Skin epidermis (tissue), 12 donors: Measurements from ENCODE around the gene SRA1.
"Not testable (repeated sequence)": the region's sequence is repeated elsewhere in the genome, so short reads cannot be mapped to it uniquely, and the experiment has no call there.

Source experiments
- H3K27ac ChIP-seq, 21 experiments: fragments of 200-600 bp; sonication (generic) in 11 of 21; one replicate each; pipeline ENCODE4 v1.5.0; 2020; ENCODE audit warnings: mild to moderate bottlenecking in 3 of 21, inconsistent platforms in 2 of 21, moderate library complexity in 2 of 21
- H3K4me3 ChIP-seq, 7 experiments: fragments of 200-600 bp; sonication (generic) in 2 of 7; one replicate each; pipeline ENCODE4 v1.5.0; 2020; ENCODE audit warnings: inconsistent platforms in 2 of 7, mild to moderate bottlenecking in 2 of 7, moderate library complexity in 1 of 7

The SRA1 gene

DNA sequence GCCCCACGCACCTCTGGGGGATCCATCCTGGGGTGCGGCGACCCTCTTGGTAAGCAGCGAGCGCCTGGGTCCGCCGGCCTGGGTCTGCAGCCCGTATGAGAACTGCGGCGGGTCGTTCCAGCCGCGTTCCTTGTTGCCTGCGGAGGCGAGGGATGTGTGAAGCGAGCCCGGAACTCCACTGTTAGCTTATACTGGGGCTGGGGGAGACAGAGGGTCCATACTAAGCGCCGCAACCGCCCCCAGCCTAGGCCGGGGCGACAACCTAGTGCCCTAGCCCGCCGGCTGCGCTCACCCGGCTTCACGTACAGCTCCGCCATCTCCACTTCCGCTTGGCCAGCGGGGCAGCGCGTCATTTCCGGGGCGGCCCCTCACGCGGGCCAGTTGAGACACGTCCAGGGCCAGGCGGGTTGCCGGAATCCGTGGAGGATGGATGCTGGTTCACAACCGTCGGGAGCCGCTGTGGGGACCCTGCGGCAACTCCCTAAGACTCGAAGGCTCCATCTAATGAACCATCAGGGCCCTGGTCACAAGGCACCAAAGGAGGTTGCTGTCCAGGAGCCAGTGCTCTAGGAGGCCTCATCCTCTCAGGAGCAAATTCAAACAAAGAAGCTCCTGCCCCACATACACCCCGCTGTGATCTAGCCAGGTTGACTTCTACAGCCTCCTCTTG, at the start of gene SRA1:
Gene SRA1 (minus strand): TSS at position 338 of the 670 bp plus-strand sequence. CDS start 21 bp downstream, at position 317.
- Histone ChIP-seq H3K4me3 (peak within 1 kb of the TSS; percentile 52 to 72 (median 69)), H3K27ac (peak within 1 kb of the TSS; percentile 67 to 97 (median 91))

- no peak overlapping the region for H3K27ac ChIP-seq
Observed at GRCh38 chr5:140607031-140607430, 49.8 kb upstream of the SRA1 start.

DNA sequence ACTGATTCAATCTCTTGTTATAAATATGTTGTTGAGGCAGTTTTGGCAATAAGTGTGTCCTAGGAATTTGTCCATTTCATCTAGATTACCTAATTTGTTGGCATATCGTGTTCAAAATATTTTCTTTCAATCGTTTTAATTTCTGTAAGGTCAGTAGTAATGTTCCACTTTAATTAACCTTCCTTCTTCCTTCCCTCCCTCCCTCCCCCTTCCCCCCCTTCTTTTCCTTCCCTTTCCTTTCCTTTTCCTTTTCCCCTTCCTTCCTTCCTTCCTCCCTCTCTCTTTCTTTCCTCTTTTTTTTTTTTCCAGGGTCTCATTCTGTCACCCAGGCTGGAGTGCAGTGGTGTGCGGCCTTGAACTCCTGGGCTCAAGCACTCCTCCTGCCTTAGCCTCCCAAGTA, 48.6 kb upstream of the SRA1 start:
- no peak overlapping the region for H3K4me3 ChIP-seq
- peak overlapping the region in 1 of 21 experiments; percentile 21 for H3K27ac ChIP-seq

More at GRCh38 chr5:140607031-140607430, 49.8 kb upstream of the SRA1 start:
- no peak overlapping the region for H3K4me3 ChIP-seq

GRCh38 chr5:140603734-140604133, 46.5 kb upstream of the SRA1 start:
- no peak overlapping the region for H3K4me3 ChIP-seq
- H3K27ac ChIP-seq = peak overlapping the region in 2 of 21 experiments; percentile 5 to 23

DNA sequence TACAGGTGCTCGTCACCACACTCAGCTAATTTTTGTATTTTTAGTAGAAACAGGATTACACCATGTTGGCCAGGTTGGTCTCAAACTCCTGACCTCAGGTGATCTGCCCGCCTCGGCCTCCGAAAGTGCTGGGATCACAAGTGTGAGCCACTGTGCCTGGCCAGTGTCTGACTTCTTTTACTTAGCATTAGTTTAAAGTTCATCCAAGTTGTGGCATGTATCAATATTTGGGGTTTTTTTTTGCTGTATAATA, 46.1 kb upstream of the SRA1 start:
- peak overlapping the region in 4 of 21 experiments; percentile 5 to 23 (median 14) for H3K27ac ChIP-seq
- H3K4me3 ChIP-seq = not testable (repeated sequence)

- H3K27ac ChIP-seq = peak overlapping the region in 5 of 21 experiments; percentile 31 to 71 (median 53)
Observed at GRCh38 chr5:140602147-140602546, 44.9 kb upstream of the SRA1 start.

DNA sequence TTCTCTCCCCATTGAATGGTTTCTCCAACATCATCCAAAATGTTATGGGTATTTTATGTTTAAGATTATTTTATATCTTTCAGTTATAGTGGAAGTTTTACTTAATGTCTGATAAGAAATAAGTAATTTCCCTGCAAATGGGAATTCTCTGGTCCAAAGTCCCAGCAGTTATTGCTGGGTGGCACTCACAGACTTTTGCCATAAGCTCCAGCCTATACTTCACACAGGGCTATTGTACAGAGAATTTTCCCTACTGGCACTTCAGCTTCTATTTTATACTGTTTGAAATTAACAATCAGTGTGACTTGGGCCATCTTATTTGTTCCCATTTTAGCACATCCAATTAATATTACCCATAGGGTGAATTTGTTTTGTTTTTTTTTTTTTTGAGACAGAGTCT, 42.8 kb upstream of the SRA1 start:
- no peak overlapping the region for H3K27ac ChIP-seq
- no peak overlapping the region for H3K4me3 ChIP-seq

More at GRCh38 chr5:140602147-140602546, 44.9 kb upstream of the SRA1 start:
- no peak overlapping the region for H3K4me3 ChIP-seq

DNA sequence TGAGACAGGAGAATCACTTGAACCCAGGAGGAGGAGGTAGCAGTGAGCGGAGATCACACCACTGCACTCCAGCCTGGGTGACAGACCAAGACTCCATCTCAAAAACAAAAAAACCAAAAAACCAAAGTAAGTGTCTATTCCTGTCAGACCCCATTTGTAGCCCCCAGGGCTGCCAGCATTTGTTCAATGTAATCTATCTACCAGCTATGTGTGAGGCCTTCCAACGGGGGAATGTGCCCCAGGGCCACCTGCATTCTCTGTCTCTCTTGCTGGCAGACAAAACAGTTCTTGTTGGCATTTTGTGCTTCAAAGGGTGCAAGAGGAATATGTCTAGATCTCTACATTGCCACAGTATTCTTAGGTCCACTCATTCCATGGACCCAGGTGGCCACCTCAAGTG, 41.6 kb upstream of the SRA1 start:
- Histone ChIP-seq H3K27ac (no peak overlapping the region), H3K4me3 (no peak overlapping the region)

DNA sequence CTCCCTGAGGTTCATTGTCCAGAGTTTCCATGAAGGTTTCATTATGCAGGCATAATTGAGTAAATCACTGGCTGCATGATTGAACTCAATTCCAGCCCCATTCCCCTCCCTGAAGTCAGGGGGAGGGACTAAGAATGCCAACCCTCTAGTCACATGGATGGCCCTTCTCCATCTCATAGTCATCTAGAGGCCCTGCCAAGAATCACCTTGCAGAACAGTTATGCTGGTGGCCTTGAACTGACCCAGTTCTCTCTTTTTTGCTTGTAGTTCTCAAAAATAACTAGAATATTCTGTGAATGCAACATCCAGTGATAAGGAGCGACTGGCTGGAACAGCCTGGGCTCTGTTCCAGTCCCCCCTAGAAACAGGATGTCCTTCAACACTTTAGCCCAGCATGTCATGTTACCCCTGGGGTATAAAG, 39.1 kb upstream of the SRA1 start:
- no peak overlapping the region for H3K4me3 ChIP-seq
- H3K27ac ChIP-seq = peak overlapping the region in 9 of 21 experiments; percentile 4 to 54 (median 25)

GRCh38 chr5:140595538-140596300, 38.4 kb upstream of the SRA1 start:
- no peak overlapping the region for H3K4me3 ChIP-seq
- peak overlapping the region in 13 of 21 experiments; percentile 4 to 65 (median 31) for H3K27ac ChIP-seq

- H3K4me3 ChIP-seq = no peak overlapping the region
- H3K27ac ChIP-seq = peak overlapping the region in 12 of 21 experiments; percentile 5 to 69 (median 48)
Observed at GRCh38 chr5:140594169-140594568, 36.9 kb upstream of the SRA1 start.

- peak overlapping the region in 3 of 7 experiments; percentile 13 to 21 (median 20) for H3K4me3 ChIP-seq
- peak overlapping the region in 6 of 21 experiments; percentile 29 to 69 (median 47) for H3K27ac ChIP-seq
Observed at GRCh38 chr5:140593070-140593469, 35.8 kb upstream of the SRA1 start.

- peak overlapping the region in 4 of 21 experiments; percentile 46 to 63 (median 58) for H3K27ac ChIP-seq
- H3K4me3 ChIP-seq = peak overlapping the region in 1 of 7 experiments; percentile 4
Observed at GRCh38 chr5:140591747-140592372, 34.6 kb upstream of the SRA1 start.

DNA sequence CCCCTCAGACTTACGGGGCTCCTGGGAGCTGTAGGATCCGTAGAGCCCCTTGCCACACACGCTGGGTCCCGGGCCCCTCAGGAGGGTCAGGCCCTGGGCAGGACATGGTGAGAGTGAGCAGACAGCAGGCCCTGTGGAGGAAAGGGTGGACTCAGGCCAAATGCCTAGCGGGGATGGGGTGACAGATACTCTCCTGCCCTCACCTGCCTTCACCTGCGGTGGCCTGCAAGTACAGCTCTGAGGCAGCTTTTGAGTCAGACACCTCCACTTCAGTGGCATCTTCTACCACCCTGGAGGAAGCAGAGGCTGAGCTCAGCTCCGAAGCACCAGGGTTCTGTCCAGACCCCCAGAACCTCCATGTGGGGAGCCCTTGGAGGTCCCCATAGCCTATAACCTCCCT, 33.6 kb upstream of the SRA1 start:
- Histone ChIP-seq H3K27ac (peak overlapping the region in 7 of 21 experiments; percentile 6 to 63 (median 46)), H3K4me3 (no peak overlapping the region)

GRCh38 chr5:140588311-140589070, 31.2 kb upstream of the SRA1 start:
- H3K4me3 ChIP-seq = no peak overlapping the region
- H3K27ac ChIP-seq = peak overlapping the region in 6 of 21 experiments; percentile 1 to 50 (median 19)

- H3K27ac ChIP-seq = no peak overlapping the region
- no peak overlapping the region for H3K4me3 ChIP-seq
Observed at GRCh38 chr5:140587495-140587894, 30.2 kb upstream of the SRA1 start.

- not testable (repeated sequence) for H3K27ac ChIP-seq, H3K4me3 ChIP-seq
Observed at GRCh38 chr5:140579188-140579747, 22.0 kb upstream of the SRA1 start.

GRCh38 chr5:140576776-140577201, 19.5 kb upstream of the SRA1 start:
- peak overlapping the region in 3 of 21 experiments; percentile 18 to 43 (median 24) for H3K27ac ChIP-seq
- no peak overlapping the region for H3K4me3 ChIP-seq

DNA sequence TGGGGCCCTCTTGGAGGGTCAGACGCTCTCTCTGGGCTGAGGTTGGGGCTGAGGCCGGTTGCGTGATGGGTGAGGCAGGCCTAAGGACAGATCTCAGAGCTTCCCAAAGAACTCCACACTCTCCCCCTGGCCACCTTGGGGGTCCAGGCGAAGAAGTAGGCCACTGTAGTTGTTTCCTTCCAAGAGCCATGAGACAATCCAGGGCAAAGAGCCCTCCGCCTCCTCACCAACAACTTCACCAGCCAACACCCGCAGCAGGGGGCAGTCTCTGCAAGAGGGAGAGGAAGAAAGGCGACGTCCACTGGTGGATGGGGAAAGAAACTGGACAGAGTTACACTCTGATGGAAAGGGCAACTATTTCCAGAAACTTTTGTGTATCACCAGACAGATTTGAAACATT, 18.0 kb upstream of the SRA1 start:
- H3K27ac ChIP-seq = no peak overlapping the region

More for the DNA sequence above, 18.0 kb upstream of the SRA1 start:
- no peak overlapping the region for H3K4me3 ChIP-seq
